Stomach (tissue), 9 donors: ENCODE measurements around the gene SNAP25. TPM values are rescaled to one million over a fixed set of nuclear protein-coding genes. Genes with fewer than 3 reads are reported as not detected.

Experiments used
- DNase-seq, 2 donors: peaks; one replicate each; pipeline versions ENCODE4 v3.0.0 to v3.0.0-alpha.2; 2013 to 2019
- H3K27ac ChIP-seq, 5 donors: fragments of 200-600 bp in 4 of 5; sonication (generic) in 4 of 5; one replicate each; pipeline ENCODE4 v1.5.1; 2013 to 2019; ENCODE audit warnings: mild to moderate bottlenecking in 1 of 5, moderate library complexity in 1 of 5
- H3K27me3 ChIP-seq, 3 donors: fragments of 200-600 bp; sonication (generic); one replicate each; pipeline ENCODE4 v1.5.1; 2017 to 2019; ENCODE audit warnings: mixed run types in 1 of 3
- H3K36me3 ChIP-seq, 4 donors: fragments of 200-600 bp; sonication (generic); 1 replicate in 3 of 4; 2 replicates in 1 of 4; pipeline ENCODE4 v1.5.1; 2016 to 2019
- H3K4me1 ChIP-seq, 4 donors: fragments of 200-600 bp; sonication (generic); one replicate each; pipeline ENCODE4 v1.5.1; 2016 to 2019
- H3K4me3 ChIP-seq, 4 donors: fragments of 200-600 bp; sonication (generic) in 3 of 4; one replicate each; pipeline ENCODE4 v1.5.1; 2016 to 2019; ENCODE audit warnings: mild to moderate bottlenecking in 1 of 4
- H3K9me3 ChIP-seq, 4 donors: fragments of 200-600 bp; sonication (generic); one replicate each; pipeline ENCODE4 v1.5.1; 2016 to 2019
- CTCF ChIP-seq, 7 experiments: fragments of 450-650 bp in 4 of 7; fragments of 200-600 bp in 3 of 7; sonication (generic) in 3 of 7; IDR thresholded peaks; one replicate each; pipeline ENCODE4 v1.5.1; 2016 to 2019; ENCODE audit warnings: antibody characterized with exemption in 7 of 7, control low read depth in 2 of 7, mild to moderate bottlenecking in 1 of 7
- EP300 ChIP-seq: sonication (generic); formaldehyde crosslinking; IDR thresholded peaks from one replicate; pipeline ENCODE4 v1.6.1; 2017; ENCODE audit warnings: antibody characterized with exemption
- POLR2A ChIP-seq, 4 donors: fragments of 450-650 bp; IDR thresholded peaks; one replicate each; pipeline ENCODE4 v1.6.1; 2016; ENCODE audit warnings: antibody characterized with exemption in 4 of 4, control low read depth in 2 of 4, mild to moderate bottlenecking in 1 of 4, moderate library complexity in 1 of 4
- POLR2AphosphoS5 ChIP-seq, 3 donors: sonication (generic); formaldehyde crosslinking; IDR thresholded peaks; one replicate each; pipeline ENCODE4 v1.6.1; 2016; ENCODE audit warnings: antibody characterized with exemption in 3 of 3
- WGBS, 5 donors: extraction: QIAGEN DNeasy Blood & Tissue Kit in 3 of 5; methylation state at CpG; one replicate each; pipeline versions ENCODE4 v1.1.5 to v1.1.7; 2013 to 2018; 5-methylcytosine and 5-hydroxymethylcytosine counted together
- intact Hi-C: fragments of 100-400 bp; cut with DNase I; formaldehyde crosslinking; loops from one replicate; pipeline ENCODE4 v1.15.1; 2023; ENCODE audit warnings: low total_unique reads
- polyA plus RNA-seq, 3 donors: library from polyadenylated mRNA; stranded (reverse); fragments of 200-250 nt; gene quantifications; one replicate each; pipeline ENCODE4 v1.2.3, GENCODE V29; 2013
- total RNA-seq, 5 donors: library from RNA; depleted of rRNA; stranded (reverse); fragments of >200 nt; gene quantifications; one replicate each; pipeline versions ENCODE4 v1.1.0 to v1.2.3, GENCODE V29; 2014 to 2016
- donor health status: healthy with polysubstance abuse.
- donor health status: Bipolar disorder and iron deficiency.
- donor health status: healthy.

The SNAP25 gene
- total and polyA plus RNA-seq, 8 donors = 1.8 to 12.5 (median 2.8) TPM; not detected in 1

GRCh38 chr20:10253780-10254179 is 35.1 kb downstream of the SNAP25 start:
- H3K4me3 ChIP-seq = no peak overlapping the region
- H3K36me3 ChIP-seq = no peaks in the 10 kb centered on the region
- no peaks in the 10 kb centered on the region for H3K4me1 ChIP-seq
- intact Hi-C loops = no loop called here
- no peaks in the 10 kb centered on the region for H3K27me3 ChIP-seq
- H3K9me3 ChIP-seq = no peaks in the 10 kb centered on the region
- TF ChIP-seq POLR2A (IDR thresholded peaks at IDR 0.05) (no peak), CTCF (IDR thresholded peaks at IDR 0.05) (no peak), EP300 (no peak), POLR2AphosphoS5 (IDR thresholded peaks at IDR 0.05) (no peak)
- WGBS, 5 donors = 62 to 81% (median 78%) methylated on average over 3 of the region's 3 CpGs
- no peak overlapping the region for H3K27ac ChIP-seq
- DNase-seq = no peak

GRCh38 chr20:10255846-10256245 is 37.2 kb downstream of the SNAP25 start:
- WGBS, 5 donors = 57 to 82% (median 67%) methylated on average over 1 of the region's 1 CpG
- H3K27ac ChIP-seq = no peak overlapping the region
- DNase-seq = no peak
- TF ChIP-seq POLR2AphosphoS5 (IDR thresholded peaks at IDR 0.05) (no peak), POLR2A (IDR thresholded peaks at IDR 0.05) (no peak), CTCF (IDR thresholded peaks at IDR 0.05) (no peak), EP300 (no peak)
- no peaks in the 10 kb centered on the region for H3K36me3 ChIP-seq
- no peaks in the 10 kb centered on the region for H3K27me3 ChIP-seq
- intact Hi-C loops = no loop called here
- no peaks in the 10 kb centered on the region for H3K4me1 ChIP-seq
- H3K4me3 ChIP-seq = no peak overlapping the region
- H3K9me3 ChIP-seq = no peaks in the 10 kb centered on the region

GRCh38 chr20:10259166-10259565 is 40.5 kb downstream of the SNAP25 start:
- no peak for TF ChIP-seq POLR2A (IDR thresholded peaks at IDR 0.05)
- no peak for TF ChIP-seq CTCF (IDR thresholded peaks at IDR 0.05)
- TF ChIP-seq EP300 = no peak
- no peak for TF ChIP-seq POLR2AphosphoS5 (IDR thresholded peaks at IDR 0.05)
- intact Hi-C loops = no loop called here

GRCh38 chr20:10260316-10260715 is 41.7 kb downstream of the SNAP25 start:
- 48 to 83% (median 68%) methylated on average over 1 of the region's 1 CpG for WGBS, 5 donors
- TF ChIP-seq POLR2AphosphoS5 (IDR thresholded peaks at IDR 0.05) (no peak), CTCF (IDR thresholded peaks at IDR 0.05) (no peak), EP300 (no peak), POLR2A (IDR thresholded peaks at IDR 0.05) (no peak)

More at GRCh38 chr20:10259166-10259565, 40.5 kb downstream of the SNAP25 start:
- Histone ChIP-seq H3K9me3 (no peaks in the 10 kb centered on the region), H3K36me3 (no peaks in the 10 kb centered on the region), H3K27ac (no peak overlapping the region), H3K4me1 (no peaks in the 10 kb centered on the region), H3K27me3 (no peaks in the 10 kb centered on the region), H3K4me3 (no peak overlapping the region)
- DNase-seq = no peak

More at GRCh38 chr20:10260316-10260715, 41.7 kb downstream of the SNAP25 start:
- no peak for DNase-seq
- no peaks in the 10 kb centered on the region for H3K36me3 ChIP-seq
- no peaks in the 10 kb centered on the region for H3K27me3 ChIP-seq
- H3K9me3 ChIP-seq = no peaks in the 10 kb centered on the region
- intact Hi-C loops = no loop called here
- H3K4me3 ChIP-seq = no peak overlapping the region
- no peaks in the 10 kb centered on the region for H3K4me1 ChIP-seq
- H3K27ac ChIP-seq = no peak overlapping the region
